HG02938 (cell line): ENCODE data around the gene PDZK1IP1.

Source experiments
- ATAC-seq: cut with Tn5 transposase; IDR thresholded peaks from one replicate; pipeline ENCODE4 v1.9.1; 2021; ENCODE audit warnings: mild to moderate bottlenecking, moderate library complexity; ENCODE audit not compliant: unreplicated experiment

The PDZK1IP1 gene

GRCh38 chr1:47189844-47190508 lies at the start of gene PDZK1IP1:
Gene PDZK1IP1, minus strand, starts transcription at chr1:47190036. Its CDS starts 104 bp downstream, at chr1:47189932.
- ATAC-seq: no peak

GRCh38 chr1:47238935-47239592 lies 49.2 kb upstream of the PDZK1IP1 start:
- ATAC-seq: no peak

GRCh38 chr1:47235806-47236205 lies 46.0 kb upstream of the PDZK1IP1 start:
- ATAC-seq: no peak

- no peak for ATAC-seq
Observed at GRCh38 chr1:47235241-47235681, 45.4 kb upstream of the PDZK1IP1 start.

- ATAC-seq: no peak
Observed at GRCh38 chr1:47233186-47233585, 43.4 kb upstream of the PDZK1IP1 start.

- no peak for ATAC-seq
Observed at GRCh38 chr1:47232187-47232874, 42.5 kb upstream of the PDZK1IP1 start, which contains the start of gene TAL1. Gene TAL1, minus strand, starts transcription at chr1:47232225. Its CDS starts 6,337 bp downstream, at chr1:47225888.

- ATAC-seq: no peak
Observed at GRCh38 chr1:47231301-47232186, 41.7 kb upstream of the PDZK1IP1 start.

- no peak for ATAC-seq
Observed at GRCh38 chr1:47230692-47231300, 41.0 kb upstream of the PDZK1IP1 start.

- ATAC-seq: no peak
Observed at GRCh38 chr1:47229886-47230691, 40.3 kb upstream of the PDZK1IP1 start.

GRCh38 chr1:47229031-47229885 lies 39.4 kb upstream of the PDZK1IP1 start:
- no peak for ATAC-seq

- no peak for ATAC-seq
Observed at GRCh38 chr1:47228644-47229030, 38.8 kb upstream of the PDZK1IP1 start.

GRCh38 chr1:47227341-47228232 lies 37.8 kb upstream of the PDZK1IP1 start:
- ATAC-seq: no peak

- no peak for ATAC-seq
Observed at GRCh38 chr1:47226839-47227215, 37.0 kb upstream of the PDZK1IP1 start.

GRCh38 chr1:47226121-47226838 lies 36.4 kb upstream of the PDZK1IP1 start:
- no peak for ATAC-seq

- ATAC-seq: no peak
Observed at GRCh38 chr1:47225430-47226100, 35.7 kb upstream of the PDZK1IP1 start.

GRCh38 chr1:47224676-47225399 lies 35.0 kb upstream of the PDZK1IP1 start:
- ATAC-seq: no peak
